Measurements from ENCODE around the gene RABGAP1L. TPM values are rescaled to one million over a fixed set of nuclear protein-coding genes. Genes with fewer than 3 reads are reported as not detected.

RABGAP1L gene
- total RNA-seq, 1 donor from 2014 or later = 46.0 TPM

DNA sequence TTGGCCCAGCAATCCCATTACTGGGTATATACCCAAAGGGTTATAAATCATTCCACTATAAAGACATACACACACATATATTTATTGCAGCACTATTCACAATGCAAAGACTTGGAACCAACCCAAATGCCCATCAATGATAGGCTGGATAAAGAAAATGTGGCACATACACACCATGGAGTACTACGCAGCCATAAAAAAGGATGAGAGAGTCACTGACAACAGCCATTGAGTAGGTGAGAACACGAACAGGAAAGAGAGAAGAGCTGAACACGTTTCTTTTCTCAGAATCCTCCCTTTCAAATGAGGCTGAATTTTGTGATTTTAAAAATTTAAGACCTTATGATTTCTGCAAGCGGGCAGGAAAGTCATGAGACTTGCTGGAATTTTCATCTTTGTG lies 10.1 kb upstream of the RABGAP1L start:
- H3K36me3 ChIP-seq = no peaks in the 10 kb centered on the region
- H3K79me2 ChIP-seq (ENCODE audit: low read depth) = no peaks in the 10 kb centered on the region
- H3K27me3 ChIP-seq = no peaks in the 10 kb centered on the region
- no peak overlapping the region for H3K4me3 ChIP-seq
- no peak overlapping the region for H3K27ac ChIP-seq
- no peak for DNase-seq (ENCODE audit: low spot score)
- H3K9me3 Mint-ChIP-seq = peaks cover 28% of the 10 kb centered on the region
- H3K9me3 ChIP-seq (ENCODE audit: low read depth) = no peaks in the 10 kb centered on the region
- H3K4me2 ChIP-seq = no peak overlapping the region
- H3K4me1 Mint-ChIP-seq = no peaks in the 10 kb centered on the region
- H3K36me3 Mint-ChIP-seq = no peaks in the 10 kb centered on the region
- H4K20me1 ChIP-seq (ENCODE audit: low read depth) = no peaks in the 10 kb centered on the region
- TF ChIP-seq, protein P1, sequence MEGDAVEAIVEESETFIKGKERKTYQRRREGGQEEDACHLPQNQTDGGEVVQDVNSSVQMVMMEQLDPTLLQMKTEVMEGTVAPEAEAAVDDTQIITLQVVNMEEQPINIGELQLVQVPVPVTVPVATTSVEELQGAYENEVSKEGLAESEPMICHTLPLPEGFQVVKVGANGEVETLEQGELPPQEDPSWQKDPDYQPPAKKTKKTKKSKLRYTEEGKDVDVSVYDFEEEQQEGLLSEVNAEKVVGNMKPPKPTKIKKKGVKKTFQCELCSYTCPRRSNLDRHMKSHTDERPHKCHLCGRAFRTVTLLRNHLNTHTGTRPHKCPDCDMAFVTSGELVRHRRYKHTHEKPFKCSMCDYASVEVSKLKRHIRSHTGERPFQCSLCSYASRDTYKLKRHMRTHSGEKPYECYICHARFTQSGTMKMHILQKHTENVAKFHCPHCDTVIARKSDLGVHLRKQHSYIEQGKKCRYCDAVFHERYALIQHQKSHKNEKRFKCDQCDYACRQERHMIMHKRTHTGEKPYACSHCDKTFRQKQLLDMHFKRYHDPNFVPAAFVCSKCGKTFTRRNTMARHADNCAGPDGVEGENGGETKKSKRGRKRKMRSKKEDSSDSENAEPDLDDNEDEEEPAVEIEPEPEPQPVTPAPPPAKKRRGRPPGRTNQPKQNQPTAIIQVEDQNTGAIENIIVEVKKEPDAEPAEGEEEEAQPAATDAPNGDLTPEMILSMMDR (IDR thresholded peaks at IDR 0.05) = no peak
- no peak for TF ChIP-seq EZH2phosphoT487 (IDR thresholded peaks at IDR 0.05)
- TF ChIP-seq EZH2 (IDR thresholded peaks at IDR 0.05) = no peak
- no peak overlapping the region for H3K4me3 Mint-ChIP-seq
- no peak overlapping the region for H3K9ac ChIP-seq
- no peak overlapping the region for H3K27ac Mint-ChIP-seq
- H3F3A ChIP-seq (ENCODE audit: low read depth) = no peaks in the 10 kb centered on the region
- H3K4me1 ChIP-seq = no peaks in the 10 kb centered on the region
- no peaks in the 10 kb centered on the region for H3K27me3 Mint-ChIP-seq (ENCODE audit: insufficient read depth, low read depth)
- H2AFZ ChIP-seq (replicated peaks) = no peak overlapping the region

DNA sequence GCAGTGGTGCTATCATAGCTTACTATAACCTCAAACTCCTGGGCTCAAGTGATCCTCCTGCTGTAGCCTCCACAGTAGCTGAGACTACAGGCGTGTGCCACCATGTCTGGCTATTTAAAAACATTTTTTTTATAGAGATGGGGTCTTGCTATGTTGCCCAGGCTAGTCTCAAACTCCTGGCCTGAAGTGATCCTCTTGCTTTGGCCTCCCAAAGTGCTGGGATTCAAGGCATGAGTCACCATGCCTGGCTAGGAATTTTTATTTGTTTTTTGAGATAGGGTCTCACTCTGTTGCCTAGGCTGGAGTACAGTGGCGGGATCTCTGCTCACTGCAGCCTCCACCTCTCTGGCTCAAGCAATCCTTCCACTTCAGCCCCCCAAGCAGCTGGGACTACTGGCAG lies 8.8 kb upstream of the RABGAP1L start:
- H3K27ac Mint-ChIP-seq = no peak overlapping the region
- H3K27me3 Mint-ChIP-seq (ENCODE audit: insufficient read depth, low read depth) = no peaks in the 10 kb centered on the region
- Histone ChIP-seq H3K36me3 (no peaks in the 10 kb centered on the region), H2AFZ (replicated peaks) (no peak overlapping the region), H3K4me1 (no peaks in the 10 kb centered on the region), H4K20me1 (ENCODE audit: low read depth) (no peaks in the 10 kb centered on the region), H3K9ac (no peak overlapping the region), H3K27me3 (no peaks in the 10 kb centered on the region), H3K27ac (no peak overlapping the region), H3K79me2 (ENCODE audit: low read depth) (no peaks in the 10 kb centered on the region), H3K9me3 (ENCODE audit: low read depth) (no peaks in the 10 kb centered on the region), H3K4me3 (no peak overlapping the region), H3F3A (ENCODE audit: low read depth) (no peaks in the 10 kb centered on the region), H3K4me2 (no peak overlapping the region)
- H3K4me3 Mint-ChIP-seq = no peak overlapping the region
- H3K4me1 Mint-ChIP-seq = no peaks in the 10 kb centered on the region
- H3K36me3 Mint-ChIP-seq = no peaks in the 10 kb centered on the region
- DNase-seq (ENCODE audit: low spot score) = no peak
- H3K9me3 Mint-ChIP-seq = peaks cover 25% of the 10 kb centered on the region
- TF ChIP-seq EZH2phosphoT487 (IDR thresholded peaks at IDR 0.05) (no peak), EZH2 (IDR thresholded peaks at IDR 0.05) (no peak)
- TF ChIP-seq, protein P1 (IDR thresholded peaks at IDR 0.05) = no peak

DNA sequence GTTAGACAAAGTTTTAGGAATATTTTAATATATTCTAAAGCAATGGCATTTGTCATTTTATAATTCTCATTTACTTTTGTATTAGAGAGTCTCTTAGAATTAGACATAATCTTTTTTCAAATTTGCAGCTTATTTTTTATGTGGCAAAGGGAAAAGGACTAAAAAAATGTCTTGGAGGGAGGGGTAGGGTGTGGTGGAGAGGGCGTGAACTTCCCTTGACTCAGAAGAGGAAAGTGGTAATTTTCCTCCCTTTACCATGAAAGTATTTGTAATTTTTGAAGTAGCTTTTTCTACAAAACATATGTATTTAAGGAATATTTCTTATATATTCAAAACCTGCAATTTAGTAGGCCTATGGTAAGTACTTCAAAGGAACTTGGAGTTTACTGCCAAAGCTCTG lies 6.9 kb upstream of the RABGAP1L start:
- H3K4me3 Mint-ChIP-seq = no peak overlapping the region
- Histone ChIP-seq H2AFZ (replicated peaks) (no peak overlapping the region), H3K4me3 (no peak overlapping the region), H3K79me2 (ENCODE audit: low read depth) (no peaks in the 10 kb centered on the region), H3K27ac (no peak overlapping the region), H3F3A (ENCODE audit: low read depth) (no peaks in the 10 kb centered on the region), H3K9ac (no peak overlapping the region), H3K36me3 (no peaks in the 10 kb centered on the region), H3K9me3 (ENCODE audit: low read depth) (no peaks in the 10 kb centered on the region), H3K4me2 (no peak overlapping the region), H4K20me1 (ENCODE audit: low read depth) (no peaks in the 10 kb centered on the region), H3K4me1 (no peaks in the 10 kb centered on the region), H3K27me3 (no peaks in the 10 kb centered on the region)
- H3K9me3 Mint-ChIP-seq = peaks cover 10% of the 10 kb centered on the region
- TF ChIP-seq, protein P1 (IDR thresholded peaks at IDR 0.05) = no peak
- TF ChIP-seq EZH2 (IDR thresholded peaks at IDR 0.05) = no peak
- TF ChIP-seq EZH2phosphoT487 (IDR thresholded peaks at IDR 0.05) = no peak
- no peaks in the 10 kb centered on the region for H3K36me3 Mint-ChIP-seq
- H3K27ac Mint-ChIP-seq = no peak overlapping the region
- DNase-seq (ENCODE audit: low spot score) = no peak
- H3K27me3 Mint-ChIP-seq (ENCODE audit: insufficient read depth, low read depth) = no peaks in the 10 kb centered on the region
- no peaks in the 10 kb centered on the region for H3K4me1 Mint-ChIP-seq
